HG03108 (cell line): ENCODE measurements around the gene RNF144A.

Experiments
- ATAC-seq: cut with Tn5 transposase; IDR thresholded peaks from one replicate; pipeline ENCODE4 v1.9.1; 2021; ENCODE audit warnings: moderate library complexity; ENCODE audit not compliant: unreplicated experiment

RNF144A gene

DNA sequence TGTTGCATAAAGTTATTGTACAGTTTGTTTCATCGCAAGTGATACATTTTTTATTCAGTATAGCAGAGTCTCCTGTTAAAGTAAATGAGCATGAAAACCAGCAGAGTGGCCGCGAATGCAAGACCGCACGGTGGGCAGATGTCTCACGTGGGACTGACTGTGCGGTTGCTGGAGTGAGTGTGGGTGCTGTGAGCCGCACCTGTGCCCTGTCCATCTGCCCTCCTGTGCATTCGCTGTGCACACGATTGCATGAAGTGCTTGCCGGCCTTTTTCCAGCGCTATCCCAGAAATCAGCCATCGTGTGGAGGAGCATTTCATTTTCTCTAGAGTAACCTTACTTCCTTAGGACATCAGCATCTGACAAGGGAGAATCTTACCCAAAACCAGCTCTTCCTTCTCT is 118.7 kb downstream of the RNF144A start:
- no peak for ATAC-seq

DNA sequence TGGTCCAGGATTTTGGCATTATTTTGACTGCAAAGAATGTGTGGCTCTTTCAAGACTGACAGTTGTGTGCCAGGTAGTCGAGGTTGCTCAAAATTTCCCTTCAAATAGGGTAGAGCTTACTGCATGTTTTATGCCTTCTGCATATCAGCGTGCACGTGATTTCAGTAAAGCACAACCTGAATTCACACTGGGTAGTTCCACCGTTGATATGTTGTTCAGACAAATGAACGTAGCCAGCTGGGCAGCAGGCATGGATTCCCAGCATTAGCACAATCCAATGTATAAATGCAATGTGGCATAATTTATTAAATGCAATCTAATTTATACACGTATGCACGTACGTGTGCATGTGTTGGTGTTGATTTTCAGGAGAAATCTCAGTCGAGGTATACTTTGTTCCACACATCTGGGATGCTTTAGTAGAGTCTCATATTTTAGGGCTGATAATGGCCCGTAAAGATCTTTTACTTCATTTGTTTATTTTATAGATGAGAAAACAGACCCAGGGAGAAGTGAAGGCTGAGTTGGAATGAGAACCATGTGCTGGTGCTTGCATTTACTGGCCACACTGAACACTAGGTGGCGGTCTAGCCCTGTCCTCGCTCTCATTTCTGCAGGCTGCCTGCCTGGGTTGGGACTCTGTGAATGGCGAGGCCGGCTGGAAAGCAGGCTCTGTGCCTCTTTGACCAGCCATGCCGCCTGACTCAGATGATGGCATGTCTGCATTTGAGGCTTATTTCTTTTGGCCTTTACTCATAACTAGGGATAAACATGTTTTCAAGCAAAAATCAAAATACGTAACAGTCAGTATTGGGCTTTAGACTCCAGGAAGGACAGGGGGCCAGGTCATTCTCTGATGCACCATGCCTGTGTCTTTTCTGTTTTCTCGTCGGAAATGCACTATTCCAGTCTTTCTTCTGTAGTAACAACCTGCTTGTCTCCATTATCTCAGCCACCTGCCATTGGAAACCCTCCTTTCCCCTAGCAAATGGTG is 120.4 kb downstream of the RNF144A start:
- peak; percentile 88 for ATAC-seq

DNA sequence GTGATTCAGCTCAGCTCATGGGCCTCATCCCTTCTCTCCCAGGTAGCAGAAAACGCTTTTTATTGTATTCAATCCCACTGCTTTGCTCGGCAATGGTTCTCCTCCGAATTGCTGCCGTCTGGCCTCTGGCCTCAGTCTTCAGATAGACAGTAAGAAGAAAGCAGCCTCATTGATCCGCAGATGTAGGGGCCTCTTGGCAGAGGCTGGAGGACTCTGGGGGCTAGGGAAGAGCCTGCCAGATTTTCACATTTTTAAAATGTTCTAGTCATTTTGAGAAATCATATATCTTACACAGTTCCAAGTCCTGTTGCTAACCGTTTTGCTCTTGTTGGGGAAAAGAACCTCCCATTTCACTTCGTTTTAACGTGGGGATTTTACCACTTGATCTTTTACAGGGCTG is 123.3 kb downstream of the RNF144A start:
- ATAC-seq, result no peak

DNA sequence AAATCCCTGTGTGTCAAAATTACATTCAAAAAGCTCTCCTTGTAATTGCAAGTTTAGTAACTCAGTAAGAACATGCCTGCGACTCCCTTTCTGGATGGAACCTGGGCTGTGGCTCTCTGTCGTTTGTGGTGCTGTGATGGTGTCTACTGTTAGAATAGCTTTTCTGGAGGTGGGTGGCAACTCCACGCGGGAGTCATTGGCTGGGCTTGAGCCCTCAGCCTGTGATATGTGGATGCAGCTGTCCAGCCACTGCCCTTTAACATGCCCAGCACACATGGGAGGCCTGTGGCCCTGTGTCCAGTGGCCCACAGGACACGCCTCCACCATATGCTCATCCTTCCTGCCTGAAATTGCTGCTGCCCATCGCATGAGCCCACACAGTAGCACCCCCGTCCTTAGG is 124.2 kb downstream of the RNF144A start:
- no peak for ATAC-seq

DNA sequence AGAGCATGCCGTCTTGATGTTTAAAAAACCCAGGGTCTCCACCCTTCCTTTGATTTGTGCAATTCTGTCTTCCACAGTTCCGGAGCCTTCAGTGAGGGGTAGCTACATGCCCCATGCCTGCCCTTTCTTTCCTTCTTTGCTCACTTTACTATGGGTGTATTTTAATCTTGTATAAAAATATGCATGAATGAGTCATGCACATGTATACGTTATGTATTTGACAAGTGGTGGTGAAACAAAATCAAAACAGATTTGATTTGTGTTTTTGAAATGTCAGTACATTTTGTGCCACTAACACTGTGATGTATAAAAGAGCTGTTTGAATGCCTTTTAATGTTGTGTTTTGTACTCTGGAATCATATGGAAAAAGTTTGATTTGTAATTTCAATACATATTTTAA is 126.5 kb downstream of the RNF144A start:
- no peak for ATAC-seq

DNA sequence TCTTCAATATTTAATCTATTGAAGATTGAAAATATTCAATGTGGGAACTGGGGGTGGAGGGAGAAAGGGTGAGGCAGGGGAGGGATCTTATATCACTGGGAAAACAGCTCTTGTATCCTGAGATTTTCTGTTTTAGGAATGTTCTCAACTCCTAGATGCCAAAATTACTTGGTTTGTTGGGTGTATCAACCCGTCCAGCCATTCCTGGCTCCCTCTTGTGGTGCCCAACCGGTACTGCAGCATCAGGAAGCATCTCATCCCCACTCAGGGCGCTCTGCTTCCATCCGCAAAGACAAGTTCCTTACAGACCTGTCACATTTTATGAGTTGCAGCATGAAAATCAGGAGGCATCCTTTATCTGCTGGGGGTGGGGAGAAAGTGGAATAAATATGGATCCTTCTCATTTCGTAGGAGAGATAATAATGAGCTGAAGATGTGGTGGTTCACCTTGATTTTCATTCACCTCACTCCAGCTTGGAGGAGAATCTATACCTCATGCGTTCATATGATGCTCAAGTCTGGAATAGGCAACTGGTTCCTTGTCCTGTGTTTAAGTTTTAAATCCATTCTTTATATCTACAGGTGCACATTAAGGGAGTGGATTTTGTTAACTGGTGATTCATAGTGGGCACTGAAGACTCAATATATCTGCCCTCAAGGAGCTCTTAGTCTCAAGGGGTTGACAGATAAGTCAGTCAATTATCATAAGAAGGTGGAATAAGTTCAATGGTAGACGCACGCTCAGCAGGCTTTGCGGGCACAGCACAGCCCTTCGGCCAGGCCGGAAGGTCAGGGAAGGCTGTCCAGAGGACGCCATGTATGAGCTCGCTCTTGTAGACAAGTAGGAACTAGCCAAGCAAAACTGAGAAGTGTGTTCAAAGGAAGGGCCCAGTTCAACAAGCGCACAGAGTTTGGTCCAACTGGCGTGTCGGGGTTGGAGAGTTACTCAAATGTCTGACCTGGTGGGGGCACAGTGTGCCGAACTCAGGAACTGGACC is 127.3 kb downstream of the RNF144A start:
- no peak for ATAC-seq

DNA sequence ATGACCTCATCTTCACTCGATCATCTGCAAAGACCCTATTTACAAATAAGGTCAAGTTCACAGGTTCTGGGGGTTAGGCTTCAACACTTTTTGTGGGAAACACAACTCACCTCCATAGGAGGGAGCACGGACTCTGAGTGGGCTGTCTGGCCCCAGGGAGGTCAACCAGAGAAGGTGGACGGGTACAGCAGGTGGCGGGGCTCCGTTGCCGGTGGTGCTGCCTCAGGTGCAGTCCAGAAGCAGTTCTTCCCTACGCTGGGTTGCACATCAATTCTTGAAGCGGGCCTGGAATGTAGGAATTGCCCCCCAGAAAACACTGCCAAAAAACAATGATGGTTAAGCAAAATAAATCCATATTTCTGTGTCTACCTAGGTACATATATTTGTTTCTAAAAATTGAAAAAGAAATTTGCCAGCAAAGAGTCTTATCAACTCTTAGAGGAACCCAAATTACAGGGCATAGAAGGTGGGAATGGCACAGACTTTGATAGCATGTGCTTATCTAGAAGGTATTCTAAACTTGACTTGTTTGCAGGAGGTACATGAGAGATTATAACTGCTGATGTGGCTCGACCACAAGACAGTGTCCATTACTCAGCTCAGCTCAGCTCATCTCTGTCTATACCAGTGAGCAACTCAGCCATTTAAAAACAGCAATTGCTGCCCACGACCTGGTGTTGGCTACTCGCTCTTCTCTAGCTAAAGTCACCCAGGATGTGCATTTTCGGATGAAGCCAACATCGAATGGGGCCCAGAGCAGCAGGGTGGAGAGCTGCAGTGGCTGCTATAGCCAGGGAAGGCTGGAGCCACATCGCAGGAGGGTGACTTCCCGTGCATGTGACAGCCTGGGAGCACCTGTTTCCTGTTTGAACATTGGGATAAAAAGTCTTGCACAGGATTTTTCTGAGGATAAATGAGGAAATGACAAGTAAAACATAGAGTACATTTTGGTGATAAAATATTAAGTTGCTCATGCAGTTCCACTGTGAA is 128.7 kb downstream of the RNF144A start:
- no peak for ATAC-seq

DNA sequence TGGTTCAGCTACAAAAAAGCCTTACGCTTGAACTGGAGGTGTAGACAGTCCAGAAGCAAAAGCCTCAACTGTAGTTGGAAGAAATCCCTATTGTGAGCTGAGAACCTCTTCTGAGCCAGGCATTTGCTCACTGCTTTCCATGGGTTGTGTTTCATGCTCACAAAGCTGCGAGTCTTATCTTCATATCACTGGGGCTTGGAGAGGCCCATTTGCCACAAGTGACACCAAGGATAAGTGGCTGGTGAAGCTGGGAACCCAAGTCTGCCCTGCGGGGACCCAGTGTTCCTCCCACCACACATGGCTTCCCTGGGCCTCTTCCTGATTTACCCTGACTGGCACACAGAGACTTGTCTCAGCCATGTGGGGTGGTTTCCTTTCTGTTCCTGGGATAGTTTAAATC is 130.4 kb downstream of the RNF144A start:
- no peak for ATAC-seq

DNA sequence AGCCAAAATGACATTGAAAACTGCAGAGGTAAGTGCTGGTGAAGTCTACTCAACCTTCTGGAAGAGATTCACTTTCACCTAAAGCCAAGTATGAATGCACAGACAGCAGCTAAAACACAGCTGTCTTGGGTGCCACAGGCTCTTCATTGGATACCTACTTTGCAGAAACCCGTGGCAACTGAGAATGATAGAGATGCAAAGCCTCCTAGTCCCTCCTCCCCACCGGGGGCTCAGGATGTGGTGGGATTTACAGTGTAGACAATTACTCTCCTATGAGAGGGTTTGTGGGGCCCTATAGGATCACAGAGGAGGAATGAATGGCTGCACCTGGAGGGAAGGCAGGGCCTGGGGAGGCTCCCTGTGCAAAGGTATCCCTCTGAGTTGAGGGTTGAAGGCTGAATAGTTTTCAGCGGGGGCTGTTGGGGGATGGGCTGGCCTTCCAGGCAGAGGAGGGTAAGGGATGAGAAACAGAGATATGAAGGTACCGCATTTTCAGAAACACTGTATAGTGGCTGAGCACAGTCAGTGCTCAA is 131.6 kb downstream of the RNF144A start:
- no peak for ATAC-seq

DNA sequence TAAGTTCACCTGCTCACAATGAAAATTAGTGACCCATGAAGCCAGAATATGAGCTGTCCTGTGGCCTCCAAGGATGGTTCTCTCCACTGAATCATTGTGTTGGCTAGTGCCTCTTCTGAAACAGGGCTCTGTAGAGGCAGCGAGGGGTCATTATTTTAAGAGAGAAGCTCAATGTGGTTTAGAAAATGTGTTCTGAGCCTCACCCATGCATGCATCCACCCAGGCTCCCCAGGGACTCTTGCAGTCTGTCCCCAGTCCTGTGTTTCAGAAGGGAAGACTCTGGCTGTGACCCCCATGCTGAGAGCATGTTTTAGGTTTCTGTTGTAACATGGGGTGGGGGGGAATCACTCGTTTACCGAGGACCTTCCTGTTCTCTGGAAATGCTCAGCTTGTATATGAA is 135.2 kb downstream of the RNF144A start:
- ATAC-seq, result peak; percentile 91

DNA sequence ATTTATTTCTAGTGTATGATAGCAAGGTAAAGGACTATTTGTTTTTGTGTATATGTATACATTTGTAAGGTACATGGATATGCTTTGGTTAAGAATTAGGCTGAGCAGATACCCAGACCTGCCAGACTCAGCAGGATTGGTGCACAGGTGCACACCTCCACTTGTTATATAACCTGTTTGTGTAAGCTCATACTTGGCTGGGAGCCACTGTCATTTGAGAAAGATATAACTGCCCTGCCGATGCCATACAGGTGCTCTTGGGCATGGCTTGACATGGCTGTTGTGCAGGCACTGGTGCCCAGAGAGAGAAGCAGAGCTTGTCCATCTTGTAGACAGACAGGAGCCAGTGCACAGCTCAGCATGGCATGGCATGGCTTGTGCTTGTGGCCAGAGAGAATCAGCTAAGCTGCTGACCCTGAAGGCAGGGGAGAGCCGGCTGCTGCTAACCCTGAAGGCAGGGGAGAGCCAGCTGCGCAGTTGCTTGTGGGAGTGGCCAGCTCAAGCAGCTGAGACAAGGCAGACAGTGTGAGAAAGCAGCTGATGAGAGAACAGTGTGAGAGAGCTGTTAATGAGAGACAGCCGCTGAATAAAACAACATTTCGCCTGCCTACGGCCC is 136.5 kb downstream of the RNF144A start:
- ATAC-seq, result no peak

DNA sequence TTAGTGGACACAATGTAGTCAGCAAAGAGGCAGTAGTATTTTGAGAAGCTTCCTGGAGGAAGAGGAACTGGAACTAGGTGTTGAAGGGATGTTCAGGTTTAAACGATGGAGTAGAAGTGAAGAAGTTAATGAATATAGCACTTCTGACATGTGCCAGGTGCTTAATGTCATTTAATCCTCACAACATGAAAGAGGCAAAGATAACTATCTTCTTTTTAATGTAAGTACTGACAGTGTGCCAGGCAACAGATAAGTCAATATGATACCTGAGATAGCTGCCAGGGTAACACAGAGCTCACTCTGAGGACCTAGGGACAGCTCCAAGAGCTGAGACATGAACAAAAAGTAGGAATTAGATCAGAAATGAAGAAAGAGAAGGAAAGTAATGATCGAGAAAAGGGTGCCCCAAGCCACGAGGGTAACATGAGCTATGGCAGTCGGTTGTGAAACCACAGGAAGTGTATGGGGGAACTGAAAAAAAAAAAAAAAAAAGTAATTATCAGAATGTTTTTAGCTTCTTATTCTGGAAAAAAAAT is 140.7 kb downstream of the RNF144A start:
- peak; percentile 63 for ATAC-seq

DNA sequence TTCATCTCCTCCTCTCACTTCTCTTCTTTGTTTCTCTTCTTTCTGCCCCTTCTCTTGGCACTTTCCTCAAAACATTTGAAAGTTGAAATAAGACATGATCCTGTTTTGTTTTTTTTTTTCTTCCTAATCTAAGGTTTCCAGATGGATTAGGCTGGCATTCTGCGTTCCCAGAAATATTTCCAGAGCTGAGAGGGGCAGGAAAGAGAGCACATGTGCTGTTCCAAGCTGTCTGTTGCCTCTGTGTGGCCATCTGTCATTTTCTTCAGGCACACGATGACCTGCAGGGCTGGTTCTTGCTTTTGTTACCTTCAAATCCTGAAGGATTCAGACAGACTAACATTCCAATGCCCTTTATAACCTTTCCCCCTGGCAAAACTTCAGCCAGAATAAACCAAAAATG is 142.9 kb downstream of the RNF144A start:
- no peak for ATAC-seq

DNA sequence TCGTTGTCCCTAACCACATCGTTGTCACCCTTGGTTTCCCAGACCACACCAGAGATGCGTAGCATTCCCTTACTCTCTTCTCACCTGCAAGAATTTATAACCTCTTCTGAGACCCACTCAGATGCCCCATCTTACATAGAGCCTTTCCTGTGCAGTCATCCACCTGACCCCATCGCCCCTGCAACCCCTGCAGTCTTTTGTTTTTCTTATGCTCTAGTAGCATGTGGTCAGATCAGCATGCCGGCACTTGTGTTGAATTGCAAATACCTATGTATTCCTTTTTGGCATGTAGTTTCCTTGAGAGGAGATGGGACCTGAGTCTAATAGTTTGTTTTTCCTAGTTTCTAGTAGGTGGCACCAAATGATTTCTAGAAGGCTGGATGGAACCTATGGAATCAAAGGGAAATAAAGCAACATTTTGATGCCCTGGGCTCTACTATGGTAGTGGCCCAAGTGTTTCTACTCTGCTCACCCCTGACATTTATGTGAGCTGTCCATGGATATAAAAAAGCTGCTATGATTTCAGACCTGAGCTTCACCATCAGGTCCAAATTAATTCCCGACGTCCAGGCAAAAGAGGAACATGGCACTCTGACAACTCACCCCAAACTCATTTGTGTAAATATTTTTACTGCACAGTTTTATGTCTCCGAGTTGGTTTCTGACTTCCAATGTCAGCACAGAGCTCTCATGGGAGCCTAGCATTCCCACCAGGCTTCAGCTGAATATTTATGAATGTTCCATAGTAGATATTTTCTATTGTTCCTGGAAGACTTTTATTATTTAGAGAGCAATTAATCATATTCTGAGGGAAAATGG is 143.6 kb downstream of the RNF144A start:
- no peak for ATAC-seq

DNA sequence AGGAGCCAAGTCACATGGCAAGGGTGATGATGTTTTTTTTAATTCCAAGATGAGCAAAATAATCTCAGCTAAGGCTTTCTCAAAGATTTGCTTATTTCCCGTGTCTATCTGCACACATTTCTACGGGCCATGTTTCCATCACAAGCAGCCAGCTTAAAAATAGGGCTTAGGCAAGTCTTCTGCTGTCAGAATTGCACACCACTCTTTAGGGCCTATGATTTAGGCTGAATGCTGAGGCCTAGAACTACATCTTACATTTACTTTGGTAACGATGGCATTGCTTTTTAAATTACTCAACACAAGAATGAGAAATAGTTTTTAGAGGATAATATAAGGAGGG is 144.2 kb downstream of the RNF144A start:
- no peak for ATAC-seq

DNA sequence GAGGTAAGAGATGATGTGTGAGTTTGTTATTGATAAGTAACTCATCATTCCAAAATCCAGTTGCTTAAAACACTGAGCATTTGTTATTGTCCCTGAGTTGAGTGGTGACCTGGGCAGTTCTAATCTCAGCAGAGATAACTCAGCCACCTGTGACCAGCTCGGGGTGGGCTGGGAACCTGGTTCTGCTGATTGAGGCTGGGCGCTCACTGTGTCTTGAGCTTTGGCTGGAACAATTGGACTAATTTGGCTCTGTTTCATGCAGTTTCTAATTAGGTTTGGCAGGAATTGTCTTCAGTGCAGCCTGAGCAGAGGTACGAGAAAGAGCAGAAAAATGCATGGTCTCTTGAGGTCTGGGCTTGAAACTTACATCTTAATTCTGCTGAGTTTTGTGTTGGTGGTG is 144.7 kb downstream of the RNF144A start:
- ATAC-seq, result no peak

DNA sequence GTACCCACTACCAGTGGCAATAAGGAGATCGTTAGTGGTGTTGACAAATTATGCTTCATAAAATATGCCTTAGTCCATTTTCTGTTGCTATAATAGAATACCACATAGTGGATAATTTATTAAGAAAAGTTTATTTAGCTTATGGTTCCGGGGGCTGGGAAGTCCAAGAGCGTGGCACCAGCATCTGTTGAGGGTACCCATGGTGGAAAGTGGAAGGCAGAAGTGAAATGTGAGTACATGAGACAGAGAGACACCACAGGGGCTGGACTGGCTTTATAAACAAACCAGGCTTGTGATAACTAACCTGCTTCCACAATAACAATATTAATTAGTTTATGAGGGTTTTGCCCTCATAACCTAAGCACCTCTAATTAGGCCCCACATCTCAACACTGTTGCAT is 146.6 kb downstream of the RNF144A start:
- no peak for ATAC-seq

DNA sequence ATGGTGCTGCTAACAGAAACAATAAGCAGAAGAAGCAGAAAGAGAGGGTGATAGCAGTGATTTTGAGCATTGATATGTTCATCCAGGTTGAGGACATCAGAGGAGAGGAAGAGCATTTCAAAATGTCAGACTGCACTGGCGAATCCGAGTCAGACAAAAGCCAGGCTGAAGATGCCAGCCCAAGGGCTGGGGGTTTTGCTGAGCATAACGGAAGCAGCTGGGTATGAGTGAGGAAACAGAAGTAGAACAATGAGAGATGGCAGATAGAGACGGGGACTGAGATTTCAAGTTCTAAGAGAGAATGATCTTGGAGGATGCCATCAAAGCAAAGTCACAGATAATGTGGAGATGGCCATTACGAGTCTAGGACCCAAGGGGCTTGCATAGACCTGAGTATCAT is 151.2 kb downstream of the RNF144A start:
- no peak for ATAC-seq

DNA sequence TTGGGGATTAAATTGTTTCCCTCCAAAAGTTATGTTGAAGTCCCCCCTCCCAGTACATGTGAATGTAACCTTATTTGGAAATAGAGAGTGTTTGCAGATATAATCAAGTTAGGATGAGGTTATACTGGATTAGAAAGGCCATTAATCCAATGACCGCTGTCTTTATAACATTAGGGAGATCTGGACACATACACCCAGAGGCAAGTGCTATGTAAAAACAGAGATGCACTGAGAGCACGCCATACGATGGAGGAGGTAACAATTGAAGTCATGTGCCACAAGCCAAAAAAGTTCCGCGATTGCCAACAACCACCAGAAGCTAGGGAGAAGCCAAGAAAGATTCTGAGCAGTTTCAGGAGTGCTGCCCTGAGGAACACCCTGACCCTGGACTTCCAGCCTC is 153.3 kb downstream of the RNF144A start:
- ATAC-seq, result no peak
